Heart left ventricle (tissue), 16 donors: ENCODE results near the gene CARS1. TPM values are rescaled to one million over a fixed set of nuclear protein-coding genes. Genes with fewer than 3 reads are reported as not detected.

ENCODE experiments used
- ATAC-seq, 4 donors: fragments of 200-7000 bp; cut with Tn5 transposase; one replicate each; pipeline ENCODE4 v1.9.1; 2020 to 2022; ENCODE audit warnings: moderate library complexity in 4 of 4, mild to moderate bottlenecking in 3 of 4, moderate number of reproducible peaks in 1 of 4
- DNase-seq, 5 donors: peaks; one replicate each; pipeline ENCODE4 v3.0.0-alpha.2; 2020
- H3K27ac ChIP-seq, 12 donors: fragments of 200-600 bp; sonication (generic) in 4 of 12; one replicate each; pipeline versions ENCODE4 v1.5.0 to v1.8.0; 2016 to 2022; ENCODE audit warnings: mild to moderate bottlenecking in 2 of 12
- H3K27me3 ChIP-seq, 9 donors: fragments of 200-600 bp; sonication (generic) in 2 of 9; one replicate each; pipeline versions ENCODE4 v1.5.1 to v1.8.0; 2016 to 2022; ENCODE audit warnings: mild to moderate bottlenecking in 3 of 9
- H3K36me3 ChIP-seq, 9 donors: fragments of 200-600 bp; sonication (generic) in 2 of 9; one replicate each; pipeline versions ENCODE4 v1.5.0 to v1.8.0; 2018 to 2022; ENCODE audit warnings: mild to moderate bottlenecking in 2 of 9
- H3K4me1 ChIP-seq, 12 donors: fragments of 200-600 bp; sonication (generic) in 4 of 12; one replicate each; pipeline versions ENCODE4 v1.5.0 to v1.8.0; 2016 to 2022; ENCODE audit warnings: mild to moderate bottlenecking in 3 of 12
- H3K4me3 ChIP-seq, 12 donors: fragments of 200-600 bp; sonication (generic) in 4 of 12; one replicate each; pipeline versions ENCODE4 v1.5.0 to v1.8.0; 2017 to 2022; ENCODE audit warnings: mild to moderate bottlenecking in 9 of 12, moderate library complexity in 4 of 12
- H3K9me3 ChIP-seq, 12 donors: fragments of 200-600 bp; sonication (generic) in 4 of 12; one replicate each; pipeline versions ENCODE4 v1.5.0 to v1.8.0; 2016 to 2022; ENCODE audit warnings: mild to moderate bottlenecking in 1 of 12
- POLR2A ChIP-seq, 2 donors: fragments of 450-650 bp; IDR thresholded peaks; one replicate each; pipeline ENCODE4 v1.6.1; 2017; ENCODE audit warnings: antibody characterized with exemption in 2 of 2, mild to moderate bottlenecking in 2 of 2, moderate library complexity in 2 of 2
- WGBS, 4 donors: extraction: QIAGEN DNeasy Blood & Tissue Kit in 2 of 4; methylation state at CpG; one replicate each; pipeline versions ENCODE4 v1.1.5 to v1.1.7; 2013 to 2018; 5-methylcytosine and 5-hydroxymethylcytosine counted together
- intact Hi-C, 10 donors: fragments of 100-400 bp; cut with DNase I; formaldehyde crosslinking; loops; one replicate each; pipeline versions ENCODE4 v1.11.1 to v1.14.2; 2022
- polyA plus RNA-seq, 2 donors: library from polyadenylated mRNA; stranded (reverse); fragments of 200-250 nt; gene quantifications; one replicate each; pipeline ENCODE4 v1.2.3, GENCODE V29; 2013
- total RNA-seq, 9 donors: library from RNA; depleted of rRNA in 2 of 9; stranded (reverse); fragments of >200 nt in 2 of 9; fragmentation: NEBNext Ultra II Directional in 3 of 9; extraction: Animal tissue kit (Norgen Biotek cat#: 25700) in 3 of 9; gene quantifications; one replicate each; pipeline versions ENCODE4 v1.1.0 to v1.2.4, GENCODE V29; 2016 to 2023
- TF ChIP-seq, protein P1 (sequence below), 12 donors: fragments of 200-600 bp; sonication (generic) in 4 of 12; IDR thresholded peaks; one replicate each; pipeline versions ENCODE4 v1.5.0 to v1.8.0; 2018 to 2022; ENCODE audit warnings: antibody characterized with exemption in 12 of 12, mild to moderate bottlenecking in 5 of 12
- donor health status: ischemic (EF 13 %, LVEDD 7.1; RV severe dilation, severe dysfunction).
- donor health status: healthy with polysubstance abuse.
- donor health status: DM: no; HTN: yes; CAD: no.
- donor health status: DM: no; HTN: no; CAD: no.
- donor health status: ischemic (EF 25% LVEDD 6.9; RV normal size, moderate dysfunction).
- donor health status: ischemic (EF 25% LVEDD 5.7; RV mildly dilated, moderate dysfunction).
- donor health status: healthy.
- donor health status: DM: yes; HTN: yes; CAD: no.
- donor health status: ischemic (EF 35%, LVEDD 5.7; RV mildly dilated, moderate dysfunction).
- donor health status: nonischemic (EF 11% LVEDD 7.7; RV severe dilation, severe dysfunction).
- donor health status: DM: yes; HTN: yes; CAD: no.
- donor health status: PGD.
- donor health status: ischemic (EF 29% LVEDD 5.4; RV normal size, mild dysfunction).
- donor health status: nonischemic (EF 23%, LVEDD 6.1; RV moderate dilation, normal function).

CARS1 gene
- total and polyA plus RNA-seq, 11 donors: 9.3 to 30.5 (median 18.5) TPM

DNA sequence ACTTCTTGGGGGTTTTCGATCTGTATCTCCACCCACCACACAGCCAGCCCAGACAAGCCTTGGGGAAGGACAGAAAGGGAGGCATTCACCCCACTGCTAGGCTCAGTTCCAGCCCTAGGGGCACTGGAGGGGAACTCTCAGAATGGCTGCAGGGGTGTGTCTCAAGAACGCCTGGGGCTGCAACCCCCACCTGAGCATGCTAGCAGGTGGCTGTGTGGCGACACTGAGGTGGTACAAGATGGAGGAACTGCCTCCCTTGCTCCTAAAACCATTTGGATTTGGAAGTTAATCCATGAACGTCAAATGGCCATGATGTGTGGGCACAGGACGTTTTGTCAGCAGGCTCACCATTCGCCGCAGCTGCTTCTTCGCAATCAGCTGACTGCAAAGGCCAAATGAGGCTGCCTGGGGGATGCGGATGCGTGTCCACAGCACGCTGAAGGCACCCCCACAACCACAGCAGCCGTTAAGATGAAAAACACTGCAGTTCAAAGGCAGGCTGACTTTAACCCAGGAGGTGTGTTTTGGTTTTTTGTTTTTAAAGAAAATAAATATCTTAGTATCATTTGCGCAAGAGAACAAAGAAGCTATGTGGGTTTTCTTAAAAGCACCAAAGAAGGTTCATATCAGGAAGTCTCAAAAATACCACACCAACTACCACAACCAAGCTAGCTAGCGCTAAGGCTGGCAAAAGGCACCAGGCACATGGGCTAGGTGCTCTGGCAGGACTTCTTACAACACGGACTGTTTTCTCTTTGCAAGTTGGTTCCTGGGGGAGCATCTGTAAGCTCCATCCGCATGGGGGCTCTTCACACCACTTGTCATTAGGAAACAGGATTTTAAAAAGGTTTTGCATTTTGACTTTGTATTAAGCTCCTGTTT lies 42.9 kb downstream of the CARS1 start:
- Histone ChIP-seq H3K36me3 (peaks cover 0 to 100% (median 95%) of the 10 kb centered on the region in 9 donors), H3K4me3 (no peak overlapping the region), H3K9me3 (no peaks in the 10 kb centered on the region), H3K27me3 (no peaks in the 10 kb centered on the region), H3K27ac (peak overlapping the region in 1 of 12 donors; percentile 68), H3K4me1 (peaks cover 0 to 4% (median 0%) of the 10 kb centered on the region in 12 donors)
- DNase-seq: no peak
- ATAC-seq: no peak
- intact Hi-C loops: no loop called here
- no peak for TF ChIP-seq POLR2A (IDR thresholded peaks at IDR 0.05)
- TF ChIP-seq, protein P1, sequence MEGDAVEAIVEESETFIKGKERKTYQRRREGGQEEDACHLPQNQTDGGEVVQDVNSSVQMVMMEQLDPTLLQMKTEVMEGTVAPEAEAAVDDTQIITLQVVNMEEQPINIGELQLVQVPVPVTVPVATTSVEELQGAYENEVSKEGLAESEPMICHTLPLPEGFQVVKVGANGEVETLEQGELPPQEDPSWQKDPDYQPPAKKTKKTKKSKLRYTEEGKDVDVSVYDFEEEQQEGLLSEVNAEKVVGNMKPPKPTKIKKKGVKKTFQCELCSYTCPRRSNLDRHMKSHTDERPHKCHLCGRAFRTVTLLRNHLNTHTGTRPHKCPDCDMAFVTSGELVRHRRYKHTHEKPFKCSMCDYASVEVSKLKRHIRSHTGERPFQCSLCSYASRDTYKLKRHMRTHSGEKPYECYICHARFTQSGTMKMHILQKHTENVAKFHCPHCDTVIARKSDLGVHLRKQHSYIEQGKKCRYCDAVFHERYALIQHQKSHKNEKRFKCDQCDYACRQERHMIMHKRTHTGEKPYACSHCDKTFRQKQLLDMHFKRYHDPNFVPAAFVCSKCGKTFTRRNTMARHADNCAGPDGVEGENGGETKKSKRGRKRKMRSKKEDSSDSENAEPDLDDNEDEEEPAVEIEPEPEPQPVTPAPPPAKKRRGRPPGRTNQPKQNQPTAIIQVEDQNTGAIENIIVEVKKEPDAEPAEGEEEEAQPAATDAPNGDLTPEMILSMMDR (IDR thresholded peaks at IDR 0.05): no peak
- WGBS, 4 donors: 87 to 94% (median 91%) methylated on average over 16 of the region's 16 CpGs

- ATAC-seq (no peak), DNase-seq (no peak)
- Histone ChIP-seq H3K27me3 (no peaks in the 10 kb centered on the region), H3K4me1 (peaks cover 0 to 4% (median 0%) of the 10 kb centered on the region in 12 donors), H3K9me3 (no peaks in the 10 kb centered on the region), H3K4me3 (no peak overlapping the region), H3K36me3 (peaks cover 0 to 100% (median 85%) of the 10 kb centered on the region in 9 donors), H3K27ac (no peak overlapping the region)
- intact Hi-C loops: no loop called here
- TF ChIP-seq, protein P1 (IDR thresholded peaks at IDR 0.05): no peak
- no peak for TF ChIP-seq POLR2A (IDR thresholded peaks at IDR 0.05)
- 91 to 93% (median 93%) methylated on average over 31 of the region's 31 CpGs for WGBS, 4 donors
Observed at GRCh38 chr11:3011891-3012885, 45.0 kb downstream of the CARS1 start.

DNA sequence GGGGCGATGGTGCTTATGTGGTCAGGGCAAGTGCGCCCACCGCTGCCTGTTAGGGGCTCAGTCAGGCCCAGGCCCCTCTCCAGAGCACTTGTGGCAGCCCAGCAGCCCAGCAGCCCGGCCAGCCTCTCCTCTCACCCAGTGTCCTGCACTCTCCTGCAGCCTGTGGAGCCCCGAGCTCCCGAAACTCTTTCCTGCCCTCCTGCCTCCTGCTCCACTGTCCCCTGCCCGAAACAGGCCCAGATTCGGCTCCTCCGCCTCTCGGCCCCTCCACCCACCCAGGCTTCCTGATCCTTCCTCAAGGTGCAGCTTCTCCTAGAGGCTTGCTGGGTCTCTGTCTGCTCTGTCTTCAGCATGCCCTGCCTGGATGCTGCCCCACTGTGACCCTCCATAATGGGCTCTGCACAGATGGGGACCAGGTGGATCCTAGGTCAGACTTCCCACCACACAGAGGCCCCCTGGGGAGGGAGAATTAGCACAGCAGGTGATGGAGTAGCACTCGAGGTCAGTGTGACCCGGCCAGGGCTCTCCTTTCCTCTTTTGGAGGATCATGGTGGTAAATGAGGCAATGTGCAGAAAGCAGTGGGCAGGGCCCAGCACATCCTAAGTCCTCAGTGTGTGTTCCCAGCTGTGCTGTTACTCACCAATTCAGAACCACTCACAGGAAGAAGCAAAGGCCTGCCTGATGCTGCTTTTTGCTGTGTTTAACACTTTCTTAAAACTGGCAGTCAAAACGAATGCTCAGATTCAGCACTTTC lies 46.5 kb downstream of the CARS1 start:
- Histone ChIP-seq H3K36me3 (peaks cover 0 to 100% (median 85%) of the 10 kb centered on the region in 9 donors), H3K4me3 (no peak overlapping the region), H3K27me3 (no peaks in the 10 kb centered on the region), H3K27ac (no peak overlapping the region), H3K4me1 (peaks cover 0 to 4% (median 0%) of the 10 kb centered on the region in 12 donors), H3K9me3 (no peaks in the 10 kb centered on the region)
- 90 to 95% (median 93%) methylated on average over 11 to 13 of the region's 13 CpGs for WGBS, 4 donors
- no peak for TF ChIP-seq POLR2A (IDR thresholded peaks at IDR 0.05)
- TF ChIP-seq, protein P1 (IDR thresholded peaks at IDR 0.05): no peak
- intact Hi-C loops: no loop called here
- DNase-seq (no peak), ATAC-seq (peak in 1 of 4 donors; percentile 14)
